IPS-18c (cell line): Measurements from ENCODE around the gene TEX30.

ENCODE experiments used
- H3K4me3 ChIP-seq: 2 replicates; pipeline ENCODE4 v1.7.0; 2013; ENCODE audit warnings: low read depth, mild to moderate bottlenecking, low read length, moderate library complexity; ENCODE audit not compliant: insufficient read depth
- H3K9me3 ChIP-seq: one replicate; pipeline ENCODE4 v1.6.1; 2013; ENCODE audit warnings: mild to moderate bottlenecking, low read length, moderate library complexity; ENCODE audit not compliant: control insufficient read depth, insufficient read depth

TEX30 gene

GRCh38 chr13:102751886-102752285, 21.7 kb downstream of the TEX30 start:
- Histone ChIP-seq H3K9me3 (no peaks in the 10 kb centered on the region), H3K4me3 (no peak overlapping the region)

GRCh38 chr13:102742506-102742905, 31.1 kb downstream of the TEX30 start:
- H3K4me3 ChIP-seq: no peak overlapping the region
- H3K9me3 ChIP-seq: no peaks in the 10 kb centered on the region

- Histone ChIP-seq H3K4me3 (no peak overlapping the region), H3K9me3 (no peaks in the 10 kb centered on the region)
Measured at GRCh38 chr13:102742101-102742500, 31.5 kb downstream of the TEX30 start.

- H3K4me3 ChIP-seq: no peak overlapping the region
- H3K9me3 ChIP-seq: no peaks in the 10 kb centered on the region
Measured at GRCh38 chr13:102729560-102730270, 43.9 kb downstream of the TEX30 start.

- Histone ChIP-seq H3K4me3 (no peak overlapping the region), H3K9me3 (no peaks in the 10 kb centered on the region)
Measured at GRCh38 chr13:102726430-102726829, 47.2 kb downstream of the TEX30 start.

GRCh38 chr13:102724923-102725322, 48.7 kb downstream of the TEX30 start:
- Histone ChIP-seq H3K9me3 (no peaks in the 10 kb centered on the region), H3K4me3 (no peak overlapping the region)

- Histone ChIP-seq H3K9me3 (no peaks in the 10 kb centered on the region), H3K4me3 (no peak overlapping the region)
Measured at GRCh38 chr13:102721800-102722231, 51.8 kb downstream of the TEX30 start.

GRCh38 chr13:102718746-102719145, 54.8 kb downstream of the TEX30 start:
- Histone ChIP-seq H3K9me3 (no peaks in the 10 kb centered on the region), H3K4me3 (no peak overlapping the region)
